Hematopoietic multipotent progenitor cell treated with erythropoietin and hydrocortisone succinate and interleukin-3 and kit ligand, for 8 days (in vitro differentiated cells): Measurements from ENCODE around the gene XRN2.
"Not testable (repeated sequence)": the region's sequence is repeated elsewhere in the genome, so short reads cannot be mapped to it uniquely, and the experiment has no call there.

Experiments used
- DNase-seq: peaks from one replicate; pipeline ENCODE4 v3.0.0-alpha.2; 2015

Gene XRN2

DNA sequence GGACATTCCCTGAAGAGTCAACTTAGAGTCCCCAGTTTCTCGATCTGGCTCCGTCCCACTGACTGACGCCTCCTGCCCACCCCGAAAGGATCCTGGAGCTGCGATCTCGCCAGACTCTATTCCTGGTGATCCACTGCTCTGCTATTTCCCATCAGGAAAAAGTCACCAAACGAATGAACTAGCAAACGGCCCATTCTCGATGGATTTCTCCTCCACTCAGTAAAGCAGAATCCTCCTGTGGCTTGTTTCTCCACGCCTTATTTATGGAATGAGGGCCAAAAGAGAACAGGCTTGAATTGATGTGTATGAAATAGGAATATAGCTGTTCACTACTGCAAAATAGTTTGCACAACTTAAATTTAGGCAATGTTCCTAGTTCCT, 88.8 kb downstream of the XRN2 start:
- DNase-seq: no peak

GRCh38 chr20:21393166-21393565, 90.0 kb downstream of the XRN2 start:
- DNase-seq: no peak

DNA sequence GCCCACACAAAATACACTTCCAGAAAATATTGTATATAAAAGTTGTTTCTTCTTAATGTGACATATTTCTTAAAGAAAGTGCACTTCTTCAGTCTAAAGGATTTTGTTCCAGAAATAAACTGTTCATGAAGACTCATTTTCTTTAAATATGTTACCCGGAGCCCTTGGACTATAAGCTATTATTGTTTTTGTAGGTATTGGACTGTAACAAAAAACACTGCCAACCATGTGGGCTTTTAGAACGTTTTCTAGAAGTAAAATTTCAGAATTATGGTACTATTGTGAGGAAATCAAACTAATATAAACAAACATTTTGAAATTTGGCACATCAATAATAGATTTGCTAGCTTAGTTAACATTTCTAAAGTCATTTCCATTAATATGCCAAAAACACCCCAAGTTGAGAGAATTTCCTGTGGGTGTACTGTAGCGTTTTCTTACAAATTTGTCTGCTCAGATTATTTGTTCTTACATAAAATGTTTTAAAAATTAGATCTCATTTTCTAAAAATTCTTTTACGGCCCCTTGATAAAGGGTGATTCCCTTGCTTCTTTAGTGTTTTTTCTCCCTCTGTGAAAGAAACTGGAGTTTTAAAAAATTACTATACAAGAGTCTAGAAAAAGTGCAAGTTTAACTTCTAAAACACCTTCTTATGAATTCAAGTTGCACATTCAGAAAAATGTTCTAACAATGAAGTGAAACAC, 90.8 kb downstream of the XRN2 start:
- no peak for DNase-seq

DNA sequence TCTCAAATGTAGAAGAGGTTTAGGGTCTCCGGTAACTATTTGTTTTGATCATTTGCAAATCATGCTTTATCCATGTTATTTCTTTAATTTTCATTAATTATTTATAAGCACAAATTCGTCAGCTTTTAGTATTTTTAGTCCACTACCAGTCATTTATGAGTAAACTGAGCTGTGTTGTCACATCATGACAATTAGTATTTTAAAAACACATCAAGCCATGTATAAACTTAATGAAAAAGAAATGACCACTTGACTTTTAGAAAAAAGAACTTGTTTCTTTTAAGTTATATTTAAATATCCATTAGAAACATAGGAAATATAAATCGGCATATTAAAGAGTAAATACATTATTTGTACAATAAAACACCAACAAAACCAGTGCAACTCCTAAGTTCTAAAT, 91.4 kb downstream of the XRN2 start:
- no peak for DNase-seq

- DNase-seq: peak; percentile 9
Measured at GRCh38 chr20:21395051-21395665, 92.0 kb downstream of the XRN2 start.

DNA sequence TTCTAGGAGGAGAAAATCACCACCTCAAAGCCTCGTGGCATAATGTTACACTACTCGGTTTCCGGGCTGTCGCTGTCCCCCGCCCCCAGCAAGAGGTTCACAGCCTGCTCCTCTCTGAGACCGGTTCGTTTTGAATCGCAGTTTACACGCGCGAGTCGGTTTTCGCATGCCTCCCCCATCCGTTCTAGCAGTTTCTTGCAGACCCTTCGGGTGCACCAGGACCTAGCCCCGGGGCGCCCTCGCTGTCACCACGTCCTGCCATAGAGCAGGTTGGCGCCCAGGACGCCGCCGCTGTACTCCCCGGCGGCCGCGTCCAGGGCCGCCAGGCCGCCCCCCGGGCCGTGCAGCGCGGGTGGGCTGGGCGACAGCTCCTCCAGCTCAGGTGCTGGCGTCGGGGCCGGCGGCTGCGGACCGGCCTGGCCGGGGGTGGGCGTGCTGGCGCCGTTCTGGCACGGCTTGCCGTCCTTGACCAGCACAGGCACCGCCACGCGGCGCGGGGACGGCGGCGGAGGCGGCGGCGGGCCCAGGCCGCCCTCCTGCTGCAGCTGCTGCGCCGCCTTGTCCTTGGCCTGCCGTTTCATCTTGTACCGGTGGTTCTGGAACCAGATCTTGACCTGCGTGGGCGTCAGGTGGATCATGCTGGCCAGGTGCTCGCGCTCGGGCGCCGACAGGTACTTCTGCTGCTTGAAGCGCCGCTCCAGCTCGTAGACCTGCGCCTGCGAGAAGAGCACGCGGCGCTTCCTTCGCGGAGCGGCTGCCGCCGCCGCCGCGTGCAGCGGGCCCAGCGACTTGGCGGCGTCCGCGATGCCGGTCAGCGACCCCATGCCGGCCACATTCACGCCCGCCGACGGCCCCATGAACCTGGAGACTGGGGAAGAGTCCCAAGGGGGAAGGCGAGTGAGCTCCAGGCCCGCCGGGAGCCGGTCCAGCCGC, 92.8 kb downstream of the XRN2 start:
- no peak for DNase-seq

- no peak for DNase-seq
Measured at GRCh38 chr20:21396599-21397340, 93.6 kb downstream of the XRN2 start.

DNA sequence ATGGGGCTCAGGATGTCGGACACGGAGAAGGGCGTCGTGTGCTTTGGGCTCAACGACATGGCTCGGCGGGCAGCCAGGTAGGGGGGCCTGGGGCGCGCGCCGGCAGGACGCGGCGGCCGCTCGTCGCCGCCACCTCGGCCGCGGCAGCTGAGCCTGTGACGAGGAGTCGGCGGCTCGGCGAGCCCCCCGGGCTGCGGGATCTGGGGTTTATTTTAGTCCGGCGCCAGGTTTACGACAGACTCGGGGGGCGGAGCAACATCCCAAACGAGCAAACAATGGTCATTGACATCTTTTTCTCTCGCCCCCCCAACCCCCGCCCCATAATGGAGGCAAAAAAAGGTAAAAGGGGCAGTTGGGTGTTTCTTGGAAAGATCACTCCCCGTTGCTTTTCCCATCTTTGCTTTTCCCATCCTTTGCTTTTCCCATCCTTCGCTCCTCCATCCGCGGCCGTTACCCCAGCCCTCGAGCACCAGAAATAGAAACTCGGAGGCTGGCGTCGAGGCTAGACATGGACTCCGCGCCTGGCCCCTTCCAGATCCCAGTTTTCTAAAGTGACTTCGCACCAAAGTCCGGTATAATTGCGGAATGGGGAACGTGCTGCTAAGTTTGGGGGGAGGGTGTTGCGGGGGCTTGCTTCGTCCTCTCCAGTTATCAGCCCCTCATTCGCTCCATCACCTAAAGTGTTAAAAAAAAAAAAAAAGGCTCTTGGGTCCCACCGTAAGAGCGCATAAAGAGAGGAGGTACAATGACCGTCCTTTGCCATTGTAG, 94.4 kb downstream of the XRN2 start, which contains the start of gene NKX2-4:
Gene NKX2-4 (minus strand): TSS at position 186 of the 768 bp plus-strand sequence. CDS start 127 bp downstream, at position 59.
- no peak for DNase-seq

DNA sequence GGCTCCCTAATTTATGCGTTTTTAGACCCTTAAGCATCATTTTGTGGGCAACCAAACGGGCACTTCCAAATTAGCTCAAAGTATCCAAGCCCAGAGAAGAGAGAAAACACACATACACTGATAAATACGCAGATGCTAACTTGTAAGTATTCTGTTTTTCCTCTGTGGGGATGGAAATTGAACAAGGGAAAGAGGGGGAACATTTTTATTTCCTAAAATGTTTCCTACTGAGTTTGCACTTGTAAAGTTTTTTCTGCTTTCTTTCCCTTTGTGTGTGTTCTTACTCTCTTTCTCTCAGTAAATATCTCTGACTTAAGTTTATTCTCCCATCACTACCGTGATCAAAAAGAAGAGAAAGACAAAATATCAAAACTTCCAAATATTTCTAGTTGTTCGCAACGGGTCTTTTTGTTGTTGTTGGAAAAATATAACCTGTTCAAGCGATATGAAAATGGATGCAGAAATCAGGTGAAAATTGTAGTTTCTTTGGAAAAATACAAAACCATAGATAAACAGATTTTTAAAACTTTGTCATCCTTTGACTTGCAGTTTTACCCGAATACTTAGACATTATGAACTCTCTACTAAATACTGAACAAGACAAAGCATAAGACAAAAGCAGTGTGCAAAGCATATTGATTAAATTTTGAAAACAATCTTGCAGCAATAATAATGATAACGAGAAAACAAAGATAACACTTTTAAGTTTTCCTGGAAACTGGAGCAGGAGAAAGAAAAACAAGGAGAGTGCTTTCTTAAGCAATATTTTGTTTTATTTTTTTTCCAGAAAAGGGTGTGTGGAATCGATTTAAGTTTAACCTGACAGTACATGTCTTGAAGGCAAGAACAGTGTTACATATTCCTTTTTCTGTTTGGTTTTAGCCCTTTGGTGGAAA, 95.2 kb downstream of the XRN2 start:
- DNase-seq: no peak

GRCh38 chr20:21399005-21399475, 95.9 kb downstream of the XRN2 start:
- no peak for DNase-seq

GRCh38 chr20:21411725-21412124, 108.6 kb downstream of the XRN2 start:
- DNase-seq: no peak

DNA sequence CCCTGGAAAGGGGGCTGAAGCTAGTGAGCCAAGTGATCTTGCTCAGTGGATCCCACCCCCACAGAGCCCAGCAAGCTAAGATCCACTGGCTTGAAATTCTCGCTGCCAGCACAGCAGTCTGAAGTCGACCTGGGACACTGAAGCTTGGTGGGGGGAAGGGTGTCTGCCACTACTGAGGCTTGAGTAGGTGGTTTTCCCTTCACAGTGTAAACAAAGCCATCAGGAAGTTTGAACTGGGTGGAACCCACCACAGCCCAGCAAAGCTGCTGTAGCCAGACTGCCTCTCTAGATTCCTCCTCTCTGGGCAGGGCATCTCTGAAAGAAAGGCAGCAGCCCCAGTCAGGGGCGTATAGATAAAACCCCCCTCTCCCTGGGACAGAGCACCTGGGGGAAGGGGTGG, 110.9 kb downstream of the XRN2 start:
- not testable (repeated sequence) for DNase-seq

DNA sequence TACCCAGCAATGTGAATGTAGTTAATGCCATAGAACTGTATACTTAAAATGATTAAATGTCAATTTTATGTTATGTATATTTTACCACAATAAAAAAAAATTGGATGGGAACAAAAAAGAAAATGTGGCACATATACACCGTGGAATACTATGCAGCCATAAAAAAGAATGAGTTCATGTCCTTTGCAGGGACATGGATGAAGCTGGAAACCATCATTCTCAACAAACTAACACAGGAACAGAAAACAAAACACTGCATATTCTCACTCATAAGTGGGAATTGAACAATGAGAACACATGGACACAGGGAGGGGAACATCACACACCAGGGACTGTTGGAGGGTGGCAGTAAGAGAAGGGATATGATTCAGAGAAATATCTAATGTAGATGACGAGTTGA, 116.0 kb downstream of the XRN2 start:
- not testable (repeated sequence) for DNase-seq

- DNase-seq: no peak
Measured at GRCh38 chr20:21421601-21422236, 118.6 kb downstream of the XRN2 start.

DNA sequence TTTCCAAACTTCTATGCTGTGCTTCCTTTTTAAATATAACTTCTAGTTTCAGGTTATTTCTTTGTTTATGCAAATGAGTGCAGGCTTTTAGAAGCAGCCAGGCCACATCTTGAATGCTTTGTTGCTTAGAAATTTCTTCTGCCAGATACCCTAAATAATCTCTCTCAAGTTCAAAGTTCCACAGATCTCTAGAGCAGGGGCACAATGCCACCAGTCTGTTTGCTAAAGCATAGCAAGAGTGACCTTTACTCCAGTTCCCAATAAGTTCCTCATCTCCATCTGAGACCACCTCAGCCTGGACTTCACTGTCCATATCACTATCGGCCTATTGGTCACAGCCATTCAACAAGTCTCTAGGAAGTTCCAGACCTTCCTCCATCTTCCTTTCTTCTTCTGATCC, 120.6 kb downstream of the XRN2 start:
- not testable (repeated sequence) for DNase-seq

- DNase-seq: no peak
Measured at GRCh38 chr20:21424846-21425245, 121.7 kb downstream of the XRN2 start.

- DNase-seq: no peak
Measured at GRCh38 chr20:21430020-21430419, 126.9 kb downstream of the XRN2 start.

DNA sequence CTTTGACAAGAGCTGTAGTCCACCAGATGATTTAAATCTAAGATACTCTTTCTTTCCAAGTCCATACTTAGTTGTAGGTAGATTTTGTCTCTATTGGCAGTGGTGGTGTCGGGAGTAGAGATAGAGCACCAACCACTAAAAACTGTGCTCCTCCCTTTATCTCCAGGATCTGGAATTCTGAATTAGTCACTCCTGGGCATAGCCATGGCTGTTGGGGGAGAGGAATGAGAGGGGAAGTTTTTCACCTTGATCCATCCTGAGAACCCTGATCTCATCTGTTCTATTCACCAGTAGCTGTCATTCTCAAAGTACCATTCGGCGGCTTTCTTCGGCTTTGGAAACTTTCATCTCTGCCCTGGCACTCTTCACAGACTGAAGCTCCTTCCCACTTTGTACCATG, 129.8 kb downstream of the XRN2 start:
- no peak for DNase-seq

DNA sequence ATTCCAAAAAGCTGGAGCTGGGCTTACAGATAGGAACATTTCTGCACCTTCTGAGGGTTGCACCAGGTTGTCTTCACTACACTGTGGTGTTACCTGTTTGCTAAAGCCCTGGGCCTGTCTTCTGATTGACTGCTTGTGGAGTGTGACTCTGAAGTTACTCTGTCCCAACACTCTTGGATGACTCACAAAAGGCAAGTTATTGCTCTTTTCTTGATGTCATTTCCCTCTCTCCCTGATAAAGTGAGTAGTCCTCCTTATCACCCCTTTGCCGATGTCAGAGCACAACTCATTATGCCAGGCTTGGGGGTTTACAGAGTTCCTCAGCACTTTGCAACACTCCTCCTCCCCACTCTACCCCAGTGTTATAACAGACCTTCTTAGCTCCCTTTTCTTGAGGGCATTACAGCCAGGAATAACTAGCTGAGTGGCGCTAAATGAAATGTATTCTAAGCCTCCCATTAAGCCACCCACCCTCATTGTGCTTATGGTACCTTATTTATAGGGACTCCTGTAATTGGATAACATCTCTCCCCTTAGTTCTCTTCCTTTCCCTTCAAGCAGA, 130.3 kb downstream of the XRN2 start:
- peak; percentile 55 for DNase-seq

DNA sequence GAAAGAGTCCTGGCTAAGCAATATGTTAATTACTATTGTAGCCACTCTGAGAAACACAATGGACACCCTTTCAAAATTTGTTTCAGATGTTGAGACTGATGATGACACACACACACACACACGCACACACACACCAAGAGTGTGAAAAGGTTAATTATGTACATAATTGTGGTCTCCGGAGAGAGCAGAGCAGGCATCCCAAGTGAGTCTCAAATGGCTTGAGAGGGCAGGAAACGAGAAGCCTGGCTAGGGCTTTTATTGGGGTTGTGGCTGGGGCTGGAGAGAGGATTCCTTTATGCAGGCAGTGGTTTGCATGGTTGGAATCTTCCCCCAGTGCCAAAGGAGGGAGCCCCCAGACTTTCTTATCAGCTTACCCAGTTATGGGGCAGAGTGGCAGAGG, 132.4 kb downstream of the XRN2 start:
- peak; percentile 34 for DNase-seq
